Left ventricle myocardium inferior (tissue), 1 donor: ENCODE data around the gene PCYOX1L. TPM values are rescaled to one million over a fixed set of nuclear protein-coding genes. Genes with fewer than 3 reads are reported as not detected.
A peak's percentile ranks its signal among the peaks of the same experiment; 100 is the strongest.

Experiments
- DNase-seq: peaks from one replicate; pipeline ENCODE4 v3.0.0-alpha.2; 2020
- H3K27ac ChIP-seq: fragments of 200-600 bp; replicated peaks from 2 replicates; pipeline ENCODE4 v1.8.0; 2021
- H3K27me3 ChIP-seq: fragments of 200-600 bp; 2 replicates; pipeline ENCODE4 v1.8.0; 2021; ENCODE audit warnings: low read depth
- H3K36me3 ChIP-seq: fragments of 200-600 bp; 2 replicates; pipeline ENCODE4 v1.8.0; 2021
- H3K4me1 ChIP-seq: fragments of 200-600 bp; 2 replicates; pipeline ENCODE4 v1.8.0; 2021
- H3K4me3 ChIP-seq: fragments of 200-600 bp; 2 replicates; pipeline ENCODE4 v1.8.0; 2021; ENCODE audit warnings: mild to moderate bottlenecking, moderate library complexity
- H3K9me3 ChIP-seq: fragments of 200-600 bp; replicated peaks from 2 replicates; pipeline ENCODE4 v1.8.0; 2021
- CTCF ChIP-seq: fragments of 200-600 bp; IDR thresholded peaks from 2 replicates; pipeline ENCODE4 v1.8.0; 2021; ENCODE audit warnings: antibody characterized with exemption, mild to moderate bottlenecking, borderline replicate concordance
- intact Hi-C: fragments of 100-400 bp; cut with micrococcal nuclease; formaldehyde crosslinking; loops from one replicate; pipeline ENCODE4 v1.11.0; 2022
- total RNA-seq: library from RNA; stranded (reverse); fragmentation: NEBNext Ultra II Directional; extraction: Animal tissue kit (Norgen Biotek cat#: 25700); gene quantifications from one replicate; pipeline ENCODE4 v1.2.1, GENCODE V29; 2021
- donor health status: DM: no; HTN: yes; CAD: no; lungs with severe emphysema.

Gene PCYOX1L
- total RNA-seq, 1 donor from 2014 or later, result 3.2 TPM

GRCh38 chr5:149325894-149326293 lies 32.0 kb upstream of the PCYOX1L start:
- intact Hi-C loops, result no loop called here
- Histone ChIP-seq H3K4me1 (peaks cover 40% of the 10 kb centered on the region), H3K27ac (peak overlapping the region; percentile 72), H3K27me3 (no peaks in the 10 kb centered on the region), H3K4me3 (no peak overlapping the region), H3K36me3 (peaks cover 89% of the 10 kb centered on the region), H3K9me3 (no peaks in the 10 kb centered on the region)
- TF ChIP-seq CTCF, result no peak
- no peak for DNase-seq

GRCh38 chr5:149326611-149327010 lies 31.2 kb upstream of the PCYOX1L start:
- Histone ChIP-seq H3K4me1 (peaks cover 33% of the 10 kb centered on the region), H3K36me3 (peaks cover 92% of the 10 kb centered on the region), H3K4me3 (no peak overlapping the region), H3K27ac (no peak overlapping the region), H3K9me3 (no peaks in the 10 kb centered on the region), H3K27me3 (no peaks in the 10 kb centered on the region)
- intact Hi-C loops, result no loop called here
- TF ChIP-seq CTCF, result no peak
- DNase-seq, result no peak

GRCh38 chr5:149328177-149328576 lies 29.7 kb upstream of the PCYOX1L start:
- DNase-seq, result no peak
- H3K27me3 ChIP-seq, result no peaks in the 10 kb centered on the region
- H3K9me3 ChIP-seq, result no peaks in the 10 kb centered on the region
- peaks cover 18% of the 10 kb centered on the region for H3K4me1 ChIP-seq
- no peak overlapping the region for H3K27ac ChIP-seq
- TF ChIP-seq CTCF, result no peak
- no peak overlapping the region for H3K4me3 ChIP-seq
- intact Hi-C loops, result no loop called here
- H3K36me3 ChIP-seq, result peaks cover 93% of the 10 kb centered on the region

GRCh38 chr5:149333711-149334443 lies 24.0 kb upstream of the PCYOX1L start:
- Histone ChIP-seq H3K27ac (peak overlapping the region; percentile 23), H3K4me1 (peaks cover 12% of the 10 kb centered on the region), H3K36me3 (peaks cover 95% of the 10 kb centered on the region), H3K9me3 (no peaks in the 10 kb centered on the region), H3K4me3 (no peak overlapping the region), H3K27me3 (no peaks in the 10 kb centered on the region)
- no peak for TF ChIP-seq CTCF
- DNase-seq, result no peak
- intact Hi-C loops, result no loop called here

GRCh38 chr5:149337736-149338135 lies 20.1 kb upstream of the PCYOX1L start:
- no peak for DNase-seq
- no peak for TF ChIP-seq CTCF
- intact Hi-C loops, result no loop called here
- Histone ChIP-seq H3K4me3 (no peak overlapping the region), H3K36me3 (peaks cover 90% of the 10 kb centered on the region), H3K27me3 (no peaks in the 10 kb centered on the region), H3K27ac (no peak overlapping the region), H3K9me3 (no peaks in the 10 kb centered on the region), H3K4me1 (peaks cover 12% of the 10 kb centered on the region)
